HG02870 (cell line): Measurements from ENCODE around the gene TBC1D5.
"Not testable (repeated sequence)": the region's sequence is repeated elsewhere in the genome, so short reads cannot be mapped to it uniquely, and the experiment has no call there.

Source experiments
- ATAC-seq: cut with Tn5 transposase; IDR thresholded peaks from one replicate; pipeline ENCODE4 v1.9.1; 2021; ENCODE audit warnings: mild to moderate bottlenecking, moderate library complexity; ENCODE audit not compliant: unreplicated experiment

Gene TBC1D5

DNA sequence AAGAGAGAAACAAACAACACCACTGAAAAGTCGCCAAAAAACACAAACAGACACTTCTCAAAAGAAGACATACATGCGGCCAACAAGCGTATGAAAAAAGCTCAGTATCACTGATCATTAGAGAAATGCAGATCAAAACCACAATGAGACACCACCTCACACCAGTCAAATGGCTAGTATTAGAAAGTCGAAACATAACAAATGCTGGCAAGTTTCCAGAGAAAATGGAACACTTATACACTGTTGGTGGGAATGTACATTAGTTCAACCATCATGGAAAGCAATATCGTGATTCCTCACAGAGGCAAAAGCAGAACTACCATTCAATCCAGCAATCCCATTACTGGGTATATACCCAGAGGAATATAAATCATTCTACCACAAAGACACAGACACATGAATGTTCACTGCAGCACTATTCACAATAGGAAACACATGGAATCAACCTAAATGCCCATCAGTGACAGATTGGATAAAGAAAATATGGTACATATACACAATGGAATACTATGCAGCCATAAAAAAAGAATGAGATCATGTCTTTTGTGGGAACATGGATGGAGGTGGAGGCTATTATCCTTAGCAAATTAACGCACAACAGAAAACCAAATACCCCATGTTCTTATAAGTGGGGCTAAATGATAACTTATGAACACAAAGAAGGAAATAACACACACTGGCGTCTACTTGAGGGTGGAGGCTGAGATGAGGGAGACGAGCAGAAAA is 93.6 kb downstream of the TBC1D5 start:
- not testable (repeated sequence) for ATAC-seq

DNA sequence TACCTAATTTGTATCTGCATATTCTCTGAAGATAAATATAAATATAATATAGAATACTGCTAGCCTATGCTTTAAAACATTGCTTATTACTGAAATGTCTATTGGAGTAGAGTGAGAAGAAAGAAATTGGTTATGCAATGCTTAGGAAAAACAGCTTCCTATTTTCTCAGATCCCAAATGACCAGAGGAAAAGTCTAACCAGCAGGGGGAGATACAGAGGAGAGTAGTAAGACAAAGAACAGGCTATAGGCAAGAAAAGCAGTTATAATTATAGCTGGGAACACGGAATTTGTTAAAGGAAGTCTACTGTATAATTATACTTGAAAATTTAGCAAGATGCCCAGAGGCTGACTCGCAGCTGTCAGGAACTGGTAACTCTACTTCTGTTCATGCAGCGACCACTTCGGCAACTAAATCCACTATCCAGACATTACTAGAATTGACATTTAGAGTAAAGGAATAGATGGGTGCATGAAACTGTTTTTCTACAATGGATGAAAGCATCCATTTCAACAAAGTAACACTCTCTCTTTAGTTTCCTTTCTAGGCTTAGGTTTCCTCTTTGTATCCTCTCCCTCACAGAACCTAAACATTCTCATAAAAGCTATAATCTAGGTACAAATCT is 97.2 kb downstream of the TBC1D5 start:
- ATAC-seq: no peak

DNA sequence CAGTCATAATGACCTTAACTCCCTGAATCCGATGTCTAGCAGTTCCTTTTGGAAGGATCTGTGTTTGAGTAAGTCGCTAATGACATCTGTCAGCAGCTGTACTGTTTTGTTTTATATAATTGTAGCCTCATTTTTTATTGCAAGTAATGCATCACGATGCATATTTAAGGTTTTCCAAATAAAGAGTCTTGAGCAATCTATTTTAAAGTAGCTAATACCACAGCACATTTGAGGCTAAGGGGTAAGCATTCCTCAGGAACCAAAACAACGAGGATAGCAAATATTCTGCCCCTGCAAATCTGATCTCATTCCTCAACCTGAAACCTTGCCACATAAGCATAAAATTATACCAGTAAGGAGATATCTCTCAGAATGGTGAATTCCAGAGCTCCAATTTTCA is 98.7 kb downstream of the TBC1D5 start:
- ATAC-seq: no peak

DNA sequence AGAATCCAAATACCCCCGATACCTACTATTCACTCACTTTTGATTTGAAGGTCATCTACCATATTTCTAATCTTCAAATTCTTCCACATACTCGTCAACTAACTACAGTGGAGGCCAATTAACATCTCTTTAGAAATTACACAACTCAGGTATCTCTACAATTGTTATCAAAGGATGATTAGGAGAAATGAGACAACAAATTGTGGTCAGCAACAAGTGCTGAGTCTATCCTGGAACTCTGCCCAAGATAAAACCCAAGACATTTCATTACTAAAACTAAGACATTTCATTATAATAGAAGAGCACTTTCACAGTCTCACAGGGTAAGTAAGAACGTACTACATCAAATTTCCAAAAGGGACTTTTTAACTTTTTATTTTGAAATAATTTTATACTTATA is 100.0 kb downstream of the TBC1D5 start:
- no peak for ATAC-seq

DNA sequence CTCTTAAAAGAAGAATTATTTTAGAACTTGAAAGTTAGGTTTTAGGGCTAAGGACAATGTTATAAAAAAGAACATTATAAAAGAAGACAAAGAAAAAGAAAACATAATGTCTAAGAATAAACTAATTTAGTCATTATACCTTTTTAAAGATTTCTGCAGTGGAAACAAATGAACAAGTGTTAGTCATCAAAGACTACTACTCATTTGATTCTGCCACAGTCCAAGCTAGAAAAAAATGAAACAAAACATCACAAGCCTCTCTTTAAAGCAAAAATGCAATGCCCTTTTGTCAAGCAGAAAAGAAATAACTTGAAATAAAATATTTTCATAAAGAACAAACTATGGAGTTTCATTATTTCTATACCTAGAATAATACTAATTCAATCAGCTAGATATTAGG is 102.0 kb downstream of the TBC1D5 start:
- ATAC-seq: no peak

DNA sequence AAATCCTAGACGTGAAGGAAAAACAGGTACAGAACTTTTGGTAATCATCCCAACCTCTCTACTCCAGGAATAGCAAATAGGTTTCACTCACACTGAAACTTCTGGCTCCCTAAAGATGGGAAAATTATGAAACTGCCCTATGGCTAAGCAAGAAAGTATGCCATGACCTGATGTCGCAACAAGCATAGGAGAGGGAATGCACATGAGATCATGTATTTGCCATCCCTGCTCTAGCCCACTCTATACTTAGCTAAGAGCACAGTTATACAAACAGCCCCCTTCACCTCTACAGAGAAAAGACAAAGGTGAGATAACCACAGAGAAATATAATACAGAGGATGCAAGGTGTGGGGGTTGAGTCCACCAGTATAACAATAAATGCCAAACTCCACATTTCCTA is 102.7 kb downstream of the TBC1D5 start:
- ATAC-seq: no peak

DNA sequence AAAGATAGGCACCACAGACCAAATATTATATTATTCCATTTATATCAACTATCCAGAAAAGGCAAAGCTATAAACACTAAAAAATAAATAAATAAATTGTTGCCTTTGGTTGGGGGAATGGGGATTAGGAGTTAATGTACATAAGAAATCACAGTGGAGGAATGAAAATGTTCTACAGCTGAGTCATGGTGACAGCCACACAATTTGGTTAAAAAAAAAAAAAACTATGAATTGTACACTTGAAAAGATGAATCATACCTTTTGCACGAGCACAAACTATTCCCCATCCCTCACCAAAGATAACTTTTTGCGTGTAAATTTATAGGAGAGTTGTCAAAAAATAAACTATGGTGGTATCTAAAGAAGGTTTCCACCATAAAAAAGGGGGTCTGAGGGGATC is 103.2 kb downstream of the TBC1D5 start:
- no peak for ATAC-seq

DNA sequence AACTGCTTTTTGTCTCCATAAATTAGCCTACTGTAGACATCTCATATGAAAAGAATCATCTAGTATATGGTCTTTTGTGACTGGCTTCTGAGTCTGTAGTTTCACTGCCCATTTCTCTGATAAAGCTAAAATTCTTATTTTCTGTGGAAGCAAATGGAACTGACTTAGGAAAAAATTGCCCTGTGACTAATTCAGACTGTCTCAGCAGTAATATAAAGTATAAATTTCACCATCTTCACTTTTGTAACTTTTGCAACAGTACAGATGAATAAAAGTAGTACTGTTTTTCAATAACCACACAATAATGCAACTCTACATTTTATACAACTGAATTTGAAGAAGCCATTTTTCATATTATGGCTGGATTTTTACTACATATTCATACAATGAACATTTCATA is 104.1 kb downstream of the TBC1D5 start:
- no peak for ATAC-seq

DNA sequence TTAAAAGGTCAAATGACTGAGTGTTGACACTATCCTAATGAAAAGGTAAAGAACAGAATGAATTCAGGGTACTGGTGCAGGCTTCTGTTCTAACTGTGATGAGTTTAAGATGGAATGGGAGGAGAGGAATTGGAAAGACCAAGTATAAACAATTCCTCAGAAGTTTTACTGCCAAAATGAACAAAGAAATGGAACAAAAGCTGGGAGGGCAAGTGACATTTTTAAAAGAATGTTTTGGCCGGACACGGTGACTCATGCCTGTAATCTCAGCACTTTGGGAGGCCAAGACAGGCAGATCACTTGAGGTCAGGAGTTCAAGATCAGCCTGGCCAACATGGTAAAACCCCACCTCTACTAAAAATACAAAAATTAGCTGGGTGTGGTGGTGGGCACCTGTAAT is 106.8 kb downstream of the TBC1D5 start:
- ATAC-seq: not testable (repeated sequence)

DNA sequence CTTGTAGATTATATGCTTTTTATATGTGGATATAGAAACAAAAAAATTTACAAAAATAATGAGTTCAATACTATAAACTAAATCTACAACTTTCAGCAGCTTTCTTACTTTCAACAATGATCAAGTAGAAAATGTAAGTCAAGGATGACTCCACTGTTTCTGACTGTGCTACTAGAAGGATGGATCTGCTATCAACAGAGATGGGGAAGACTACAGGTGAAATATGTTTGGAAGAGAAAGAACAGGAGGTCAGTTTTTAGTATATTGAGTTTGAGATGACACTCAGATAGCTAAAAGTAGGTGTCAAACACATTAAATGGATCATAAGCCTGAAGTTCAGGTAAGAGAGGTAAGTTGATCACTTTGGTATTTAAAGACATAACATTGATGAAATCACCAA is 107.5 kb downstream of the TBC1D5 start:
- no peak for ATAC-seq

DNA sequence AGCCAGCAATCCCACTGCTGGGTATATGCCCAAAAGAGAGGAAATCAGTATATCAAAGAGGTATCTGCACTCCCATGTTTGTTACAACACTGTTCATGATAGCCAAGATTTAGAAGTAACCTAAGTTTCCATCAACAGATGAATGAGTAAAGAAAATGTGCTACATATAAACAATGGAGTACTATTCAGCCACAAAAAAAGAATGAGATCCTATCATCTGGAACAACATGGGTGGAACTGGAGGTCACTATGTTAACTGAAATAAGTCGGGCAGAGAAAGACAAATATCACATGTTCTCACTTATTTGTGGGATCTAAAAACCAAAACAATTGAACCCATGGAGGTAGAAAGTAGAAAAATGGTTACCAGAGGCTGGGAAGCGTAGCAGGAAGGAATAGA is 108.2 kb downstream of the TBC1D5 start:
- ATAC-seq: no peak

DNA sequence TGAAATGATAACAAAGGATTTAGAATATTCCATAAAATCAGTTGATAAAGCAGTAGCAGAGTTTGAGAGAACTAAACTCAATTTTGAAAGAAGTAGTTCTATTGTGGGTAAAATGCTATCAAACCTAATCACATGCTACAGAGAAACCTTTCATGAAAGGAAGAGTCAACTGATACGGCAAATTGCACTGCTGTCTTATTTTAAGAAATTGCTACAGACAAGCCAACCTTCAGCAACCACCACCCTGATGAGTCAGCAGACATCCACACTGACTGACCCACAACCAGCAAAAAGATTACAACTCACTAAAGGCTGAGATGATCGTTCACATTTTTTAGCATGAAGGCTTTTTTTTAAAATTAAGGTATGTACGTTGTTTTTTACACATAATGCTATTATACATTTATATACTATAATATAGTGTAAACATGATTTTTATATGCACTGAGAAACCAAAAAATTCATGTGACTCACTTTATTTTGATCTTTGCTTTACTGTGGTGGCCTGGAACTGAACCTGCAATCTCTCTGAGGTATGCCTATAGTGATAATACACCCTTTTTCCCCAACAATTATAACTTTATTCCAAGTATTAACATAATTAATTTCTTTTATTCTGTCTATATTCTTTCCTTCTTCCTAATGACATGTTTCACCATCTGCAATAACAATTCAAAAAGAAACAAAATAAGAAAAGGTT is 109.9 kb downstream of the TBC1D5 start:
- no peak for ATAC-seq

DNA sequence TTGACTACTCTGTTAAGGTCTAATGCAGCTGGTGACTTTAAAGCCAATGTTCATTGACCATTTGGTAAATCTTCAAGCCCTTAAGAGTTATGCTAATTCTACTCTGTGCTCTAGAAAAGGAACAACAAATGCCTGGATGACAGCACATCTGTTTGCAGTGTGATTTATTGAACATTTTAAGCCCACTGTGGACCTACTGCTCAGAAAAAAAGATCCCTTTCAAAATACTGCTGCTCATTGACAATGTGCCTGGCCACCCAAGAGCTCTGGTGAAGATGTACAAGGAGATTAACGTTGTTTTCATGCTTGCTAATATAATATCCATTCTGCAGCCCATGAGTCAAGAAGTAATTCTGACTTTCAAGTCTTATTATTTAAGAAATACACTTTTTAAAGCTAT is 110.8 kb downstream of the TBC1D5 start:
- no peak for ATAC-seq

DNA sequence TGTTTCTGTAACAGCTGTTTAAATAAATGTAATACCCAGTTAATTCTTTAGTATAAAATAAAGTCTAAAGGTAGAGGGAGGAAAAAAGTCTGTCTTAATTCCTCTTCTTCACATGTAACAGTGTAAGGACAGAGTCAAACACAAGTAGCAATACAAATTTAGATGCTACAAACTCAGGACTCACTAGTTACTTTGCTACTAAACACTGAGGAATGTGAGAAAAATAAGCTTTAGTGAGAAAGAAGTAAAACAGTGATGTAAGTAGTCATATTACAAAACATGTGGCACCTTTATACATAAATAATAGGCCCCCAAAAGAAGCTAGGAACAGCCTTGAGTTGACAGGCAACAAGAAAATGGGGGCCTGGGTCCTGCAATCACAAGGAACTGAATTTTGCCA is 113.0 kb downstream of the TBC1D5 start:
- no peak for ATAC-seq

DNA sequence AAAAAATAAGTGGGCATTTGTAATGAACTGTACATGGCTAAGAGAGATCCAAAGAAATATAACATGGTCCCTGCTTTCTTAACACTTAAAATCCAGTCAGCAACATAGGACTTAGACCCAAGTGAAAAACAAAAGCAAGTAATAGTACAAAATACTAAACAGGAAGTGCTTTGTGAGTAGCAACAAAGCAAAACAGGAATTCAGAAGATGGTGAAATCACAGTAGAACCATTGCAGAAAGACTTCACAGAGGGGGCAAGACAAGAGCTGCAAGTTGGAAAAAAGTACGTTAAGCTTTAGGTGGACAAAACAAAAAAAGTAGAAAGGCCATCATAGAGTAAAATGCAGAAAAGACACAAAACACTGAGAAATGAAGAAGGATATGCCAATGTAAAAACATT is 116.0 kb downstream of the TBC1D5 start:
- ATAC-seq: no peak

DNA sequence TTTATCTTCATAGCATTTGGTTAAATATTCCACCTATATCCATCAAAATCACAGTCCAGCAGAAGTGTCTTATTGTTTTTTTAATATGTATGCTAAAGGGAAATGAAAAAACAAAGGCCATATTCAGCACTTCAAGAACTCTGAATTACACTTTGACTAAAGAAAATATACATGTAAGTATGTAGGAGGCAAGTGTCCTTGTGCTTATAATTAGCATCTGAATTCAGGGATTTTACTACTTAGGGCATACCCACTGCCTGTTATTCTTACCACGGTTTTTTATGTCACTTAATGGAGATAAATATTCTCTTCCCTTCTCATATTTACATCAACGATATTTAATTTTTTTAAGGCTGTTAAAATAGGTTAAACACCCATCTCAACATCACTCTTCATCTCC is 117.3 kb downstream of the TBC1D5 start:
- no peak for ATAC-seq

DNA sequence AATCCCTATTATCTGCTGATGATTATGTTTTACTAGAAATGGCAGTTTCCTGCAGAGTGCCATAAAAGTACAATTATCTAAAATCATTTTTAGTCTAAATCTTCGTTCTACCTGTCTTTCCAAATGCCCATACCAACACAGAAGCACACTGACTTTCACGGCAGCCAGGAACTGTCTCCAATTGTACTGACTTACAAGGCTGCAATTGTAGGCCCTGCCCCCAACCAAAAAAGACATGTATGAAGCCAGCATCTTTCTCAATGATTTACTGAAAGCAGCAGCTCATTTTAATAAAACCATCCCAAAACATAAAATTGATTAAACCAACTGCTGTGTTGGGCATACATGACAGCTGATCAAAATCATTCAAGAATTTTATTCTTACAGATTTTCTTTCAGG is 119.0 kb downstream of the TBC1D5 start:
- no peak for ATAC-seq

DNA sequence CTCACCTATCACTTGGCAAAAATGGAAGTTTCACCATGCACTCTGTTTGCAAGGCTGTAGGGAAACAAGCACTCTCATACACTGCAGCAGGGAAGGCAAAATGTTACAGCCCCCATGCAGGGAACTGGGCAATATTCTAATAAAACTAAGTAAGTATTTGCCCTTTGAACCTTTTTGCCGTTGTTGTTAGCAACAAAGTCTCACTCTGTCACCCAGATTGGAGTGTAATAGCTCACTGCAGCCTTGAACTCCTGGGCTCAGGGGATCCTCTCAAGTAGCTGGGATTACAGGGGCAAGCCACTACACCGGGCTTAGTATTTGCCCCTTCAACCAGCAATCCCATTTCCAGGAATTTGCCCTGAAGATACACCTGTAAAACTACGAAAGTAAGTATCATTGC is 122.5 kb downstream of the TBC1D5 start:
- no peak for ATAC-seq

DNA sequence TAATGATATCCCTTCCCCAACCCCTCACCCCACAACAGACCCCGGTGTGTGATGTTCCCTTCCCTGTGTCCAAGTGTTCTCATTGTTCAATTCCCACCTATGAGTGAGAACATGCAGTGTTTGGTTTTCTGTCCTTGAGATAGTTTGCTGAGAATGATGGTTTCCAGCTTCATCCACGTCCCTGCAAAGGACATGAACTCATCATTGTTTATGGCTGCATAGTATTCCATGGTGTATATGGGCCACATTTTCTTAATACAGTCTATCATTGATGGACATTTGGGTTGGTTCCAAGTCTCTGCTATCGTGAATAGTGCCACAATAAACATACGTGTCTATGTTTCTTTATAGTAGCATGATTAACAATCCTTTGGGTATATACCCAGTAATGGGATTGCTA is 129.4 kb downstream of the TBC1D5 start:
- ATAC-seq: not testable (repeated sequence)

DNA sequence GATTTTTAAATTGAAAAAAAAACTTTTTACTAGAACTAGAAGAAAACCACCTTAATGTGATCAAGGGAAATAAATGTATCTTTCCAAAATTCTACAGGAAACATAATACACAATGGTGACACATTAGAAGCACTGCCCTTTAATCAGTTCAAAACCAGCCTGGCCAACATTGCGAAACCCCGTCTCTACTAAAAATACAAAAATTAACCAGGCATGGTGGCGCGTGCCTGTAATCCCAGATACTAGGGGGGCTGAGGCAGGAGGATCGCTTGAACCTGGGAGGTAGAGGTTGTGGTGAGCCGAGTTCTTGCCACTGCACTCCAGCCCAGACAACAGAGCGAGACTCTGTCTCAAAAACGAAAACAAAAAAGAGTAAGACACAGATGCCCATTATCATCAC is 134.5 kb downstream of the TBC1D5 start:
- ATAC-seq: no peak

DNA sequence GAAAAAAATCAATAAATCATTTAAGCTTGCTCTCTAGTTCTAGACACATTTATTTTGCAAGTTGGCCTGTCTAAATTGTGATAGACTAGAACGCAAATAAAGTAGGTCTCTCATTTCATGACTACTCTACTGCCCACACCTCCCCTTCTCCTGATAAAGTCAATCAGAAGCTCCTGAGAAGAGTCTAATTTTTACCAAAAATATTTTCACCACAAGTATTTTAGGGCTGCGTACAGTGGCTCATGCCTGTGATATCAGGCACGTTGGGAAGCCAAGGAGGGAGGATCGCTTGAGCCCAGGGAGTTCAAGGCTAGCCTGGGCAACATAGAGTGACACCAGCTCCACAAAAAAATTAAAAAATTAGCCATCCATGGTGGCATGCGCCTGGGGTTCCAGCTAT is 136.5 kb downstream of the TBC1D5 start:
- ATAC-seq: no peak

DNA sequence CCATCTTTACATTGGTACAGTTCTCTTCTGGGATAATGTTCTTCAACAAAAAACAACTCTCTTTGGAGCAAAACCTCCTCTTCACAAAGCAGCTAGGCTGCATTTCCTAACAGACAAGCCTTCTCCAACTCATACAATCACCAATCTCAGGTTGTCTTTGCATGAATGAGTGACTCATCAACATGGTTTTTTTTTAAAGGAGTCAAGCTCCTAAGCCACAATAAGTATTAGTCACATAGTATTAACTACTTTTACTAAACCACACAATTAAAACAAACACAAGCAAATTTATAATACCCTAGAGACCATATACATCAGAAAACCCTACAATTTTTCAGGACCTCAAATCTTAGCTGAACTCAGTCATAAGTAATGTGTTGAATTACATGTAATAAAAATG is 137.4 kb downstream of the TBC1D5 start:
- no peak for ATAC-seq
